Fibroblast of skin of right quadriceps (primary cell): Measurements from ENCODE around the gene CRABP2.

Experiments
- DNase-seq: peaks from one replicate; pipeline ENCODE4 v3.0.0-alpha.2; 2013

The CRABP2 gene

DNA sequence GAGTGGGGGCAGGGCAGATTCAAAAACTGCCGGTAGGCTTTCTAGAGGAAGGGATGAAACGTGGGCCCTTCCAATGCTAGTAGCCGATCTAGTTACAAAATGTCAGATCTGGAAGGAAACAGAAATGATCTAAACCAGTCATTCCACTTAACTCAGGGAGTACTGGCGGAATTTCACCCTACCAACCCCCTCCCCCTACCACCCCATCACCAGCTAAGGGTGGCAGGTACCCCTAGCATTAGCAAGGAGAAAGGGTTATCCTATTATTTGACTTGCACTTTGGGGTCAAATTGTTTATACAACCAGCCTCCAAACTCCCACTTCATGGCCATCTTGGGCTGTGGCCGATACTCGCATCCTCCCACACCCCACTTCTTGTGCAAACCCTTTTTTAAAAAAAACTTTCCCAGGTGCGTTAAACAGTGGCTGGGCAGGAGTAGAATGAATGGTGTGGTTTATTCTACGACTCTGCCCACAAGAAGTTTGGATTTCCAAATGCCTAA is 36.1 kb upstream of the CRABP2 start:
- no peak for DNase-seq

DNA sequence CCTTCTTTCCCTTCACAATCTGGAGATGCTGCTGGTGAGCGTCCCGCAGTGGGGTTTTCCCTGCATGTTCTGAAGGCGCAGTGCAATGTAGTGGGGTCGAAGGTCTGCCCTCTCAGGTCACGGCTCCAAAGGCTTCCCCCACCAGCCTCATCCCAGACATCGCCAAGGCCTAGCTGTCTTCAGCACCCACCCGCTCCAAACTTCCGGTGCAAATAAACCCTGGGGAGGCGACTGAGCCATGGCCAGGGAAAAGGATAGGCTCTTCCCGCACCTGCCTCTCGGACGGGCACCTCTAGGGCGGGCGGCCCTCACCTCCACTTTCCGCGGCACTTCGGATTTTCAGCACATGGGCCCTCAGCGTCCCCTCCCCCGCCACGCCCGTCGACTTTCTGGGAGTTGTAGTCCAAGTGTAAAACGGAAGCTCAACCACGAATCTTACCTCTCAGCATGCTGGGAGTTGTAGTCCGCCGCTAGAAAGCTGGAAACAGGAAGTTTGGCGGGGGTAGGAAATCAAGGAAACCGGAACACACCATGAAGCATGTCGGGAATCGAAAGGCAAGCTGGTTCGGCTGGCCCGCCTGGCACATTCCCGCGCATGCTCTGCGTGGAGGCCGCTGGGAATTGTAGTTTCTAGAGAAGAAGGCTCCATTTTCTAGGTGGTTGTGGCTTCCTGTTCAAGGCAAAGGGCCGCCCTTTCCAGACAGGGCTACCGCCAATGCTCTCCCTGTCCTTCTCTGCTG is 35.5 kb upstream of the CRABP2 start, which contains the start of gene MRPL24:
MRPL24 (minus strand) TSS at position 348 of the 740 bp plus-strand sequence. CDS start 2,384 bp downstream, outside the sequence.
- DNase-seq: peak; percentile 100

DNA sequence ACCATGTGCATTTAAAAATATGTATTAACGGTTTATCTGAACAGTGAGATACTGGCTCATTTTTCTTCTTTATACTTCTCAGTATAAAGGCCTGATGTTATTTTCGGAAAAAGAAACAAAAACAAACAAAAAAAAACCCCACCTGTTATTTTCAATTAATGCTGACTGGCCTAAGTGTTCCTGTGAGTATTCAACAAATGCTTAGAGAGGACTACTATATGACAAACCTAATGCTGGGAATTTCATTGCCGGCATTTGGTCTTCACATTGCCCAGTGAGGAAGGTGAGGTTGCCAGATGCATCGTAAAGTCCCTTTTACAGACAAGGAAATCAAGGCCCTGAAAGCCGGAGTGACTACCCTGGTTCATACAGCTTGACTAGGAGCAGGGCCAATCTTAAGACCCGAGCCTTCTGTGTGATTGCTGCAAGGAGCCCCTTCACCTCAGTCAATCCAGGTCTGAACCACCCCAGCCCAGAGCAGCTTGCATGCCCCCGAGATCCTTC is 34.9 kb upstream of the CRABP2 start:
- DNase-seq: no peak

DNA sequence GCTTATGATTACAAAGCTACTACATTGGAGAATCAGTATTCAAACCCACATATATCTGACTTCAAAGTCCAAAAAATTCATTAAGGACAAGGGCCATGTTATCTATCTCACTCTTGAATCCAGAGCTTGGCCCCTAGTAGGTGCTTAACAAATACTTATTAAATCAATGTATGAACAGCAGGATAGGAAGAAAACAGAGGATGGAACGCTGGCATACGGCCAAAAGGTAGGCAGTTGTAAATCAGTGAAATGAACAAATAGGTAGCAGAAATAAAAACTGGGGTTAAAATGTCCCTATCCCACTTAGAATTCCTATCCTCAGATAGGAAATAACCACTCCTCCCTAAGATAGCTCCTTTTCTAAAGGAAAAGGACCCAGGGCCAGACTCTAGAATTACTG is 33.5 kb upstream of the CRABP2 start:
- DNase-seq: no peak

DNA sequence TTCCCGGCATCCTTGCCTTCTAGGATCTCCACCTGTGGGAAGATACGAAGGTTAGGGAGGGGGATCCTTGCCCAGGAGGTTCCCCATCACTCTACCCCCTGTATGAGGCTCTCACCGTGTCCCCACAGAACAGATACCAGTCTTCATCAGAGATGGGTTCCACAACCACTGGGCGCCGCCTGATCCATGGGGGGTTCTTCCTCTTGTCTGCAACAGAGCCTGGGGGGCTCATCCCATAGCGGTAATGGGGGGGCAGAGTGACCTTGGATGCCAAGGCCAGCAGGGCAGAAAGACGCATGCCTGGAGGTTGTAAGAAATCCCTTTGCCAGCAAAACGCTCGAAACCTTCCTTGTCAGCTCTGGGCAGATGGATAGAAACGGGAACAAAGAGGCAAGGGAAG is 33.0 kb upstream of the CRABP2 start:
- no peak for DNase-seq

DNA sequence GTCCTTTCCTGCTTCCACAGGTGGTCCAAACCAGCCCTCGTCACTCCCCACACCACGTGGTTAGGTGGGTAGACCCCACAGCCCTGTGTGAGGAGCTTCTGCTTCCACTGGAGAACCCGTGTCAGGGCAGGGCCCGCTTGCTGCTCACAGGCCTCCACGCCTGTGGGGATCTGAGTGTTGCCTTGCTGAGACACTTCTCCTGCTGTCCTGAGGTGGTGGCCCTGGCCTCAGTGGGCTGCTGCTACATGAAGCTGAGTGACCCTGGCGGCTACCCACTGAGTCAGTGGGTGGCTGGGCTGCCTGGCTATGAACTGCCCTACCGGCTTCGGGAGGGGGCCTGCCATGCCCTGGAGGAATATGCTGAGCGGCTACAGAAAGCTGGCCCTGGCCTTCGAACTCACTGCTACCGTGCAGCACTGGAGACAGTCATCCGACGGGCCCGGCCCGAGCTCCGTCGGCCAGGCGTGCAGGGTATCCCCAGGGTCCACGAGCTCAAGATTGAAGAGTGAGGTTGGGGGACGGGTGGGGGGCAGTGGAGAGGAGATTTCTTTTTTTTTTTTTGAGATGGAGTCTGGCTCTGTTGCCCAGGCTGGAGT is 28.7 kb upstream of the CRABP2 start:
- DNase-seq: no peak

DNA sequence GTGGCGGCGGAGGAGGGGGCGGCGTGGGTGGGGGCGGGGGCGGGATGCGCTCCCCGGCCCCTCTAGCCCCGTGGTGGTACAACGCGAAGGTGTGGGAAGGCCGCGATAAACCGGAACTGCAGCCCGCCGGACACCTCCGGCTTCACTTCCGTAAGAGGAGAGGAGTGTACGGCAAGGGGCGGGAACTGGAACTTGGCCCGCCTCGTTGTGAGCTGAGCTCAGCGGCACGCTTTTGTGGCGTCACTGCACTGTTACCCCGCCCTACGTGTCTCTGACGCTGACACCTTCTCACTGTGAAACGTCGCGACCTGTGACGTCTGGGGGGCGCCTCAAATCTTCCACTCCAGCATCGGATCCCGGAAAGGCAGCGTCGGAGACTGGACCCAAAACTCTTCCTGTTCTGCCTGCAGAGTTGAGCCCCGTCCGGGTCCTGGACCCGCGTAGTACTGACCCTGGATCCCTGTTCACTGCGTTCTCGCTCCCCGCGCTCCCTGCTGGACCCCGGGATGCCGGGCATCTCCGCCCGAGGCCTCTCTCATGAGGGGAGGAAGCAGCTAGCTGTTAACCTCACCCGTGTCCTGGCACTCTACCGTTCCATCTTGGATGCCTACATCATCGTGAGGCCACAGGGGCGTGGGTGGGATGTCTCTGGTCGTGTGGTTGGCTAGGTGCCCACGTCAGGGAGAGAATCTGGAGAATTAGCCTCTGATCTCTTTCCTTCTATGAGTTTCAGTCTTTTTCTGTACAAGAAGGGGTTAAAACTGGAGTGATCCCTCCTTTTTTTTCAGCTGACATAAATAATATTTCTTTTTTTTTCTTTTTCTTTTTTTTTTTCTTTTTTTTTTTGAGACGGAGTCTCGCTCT is 23.4 kb upstream of the CRABP2 start, which contains the start of gene ISG20L2:
ISG20L2 (minus strand) TSS at position 168 of the 864 bp plus-strand sequence. CDS start 1,114 bp downstream, outside the sequence.
- DNase-seq: peak; percentile 97

DNA sequence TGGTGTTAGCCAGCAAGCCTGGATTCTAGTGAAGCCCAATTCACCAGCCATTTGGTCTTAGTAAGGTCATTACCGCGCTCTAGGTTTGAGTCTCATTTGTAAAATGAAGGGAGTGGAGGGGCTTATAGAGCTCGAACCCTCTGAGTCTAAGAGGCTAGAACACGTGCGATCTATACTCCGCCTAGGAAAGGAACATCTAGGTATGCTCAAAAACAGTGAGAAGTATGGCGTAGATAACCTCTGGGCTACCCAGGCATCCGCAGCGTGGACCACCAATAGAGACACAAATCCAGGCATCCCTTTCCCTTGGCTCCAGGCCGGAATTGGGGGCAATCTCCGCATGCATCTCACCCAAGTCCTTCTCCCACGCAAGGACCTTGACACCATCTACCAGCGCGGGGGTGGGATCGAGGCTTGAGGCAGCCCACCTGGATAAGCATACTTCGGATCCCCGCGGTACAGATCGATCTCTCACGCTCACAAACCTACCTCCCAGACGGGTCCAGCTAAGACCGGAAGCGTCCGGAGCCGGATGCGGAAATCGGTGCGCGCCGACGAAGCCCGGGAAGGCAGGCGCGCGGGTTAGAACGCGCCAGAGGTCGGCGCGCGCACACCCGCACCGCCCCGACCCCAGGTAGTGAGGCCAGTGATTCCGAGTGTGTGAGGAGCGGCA is 22.7 kb upstream of the CRABP2 start, which contains the start of gene METTL25B:
METTL25B (plus strand) TSS at position 544 of the 673 bp plus-strand sequence. CDS start 636 bp downstream, outside the sequence.
- peak; percentile 76 for DNase-seq

DNA sequence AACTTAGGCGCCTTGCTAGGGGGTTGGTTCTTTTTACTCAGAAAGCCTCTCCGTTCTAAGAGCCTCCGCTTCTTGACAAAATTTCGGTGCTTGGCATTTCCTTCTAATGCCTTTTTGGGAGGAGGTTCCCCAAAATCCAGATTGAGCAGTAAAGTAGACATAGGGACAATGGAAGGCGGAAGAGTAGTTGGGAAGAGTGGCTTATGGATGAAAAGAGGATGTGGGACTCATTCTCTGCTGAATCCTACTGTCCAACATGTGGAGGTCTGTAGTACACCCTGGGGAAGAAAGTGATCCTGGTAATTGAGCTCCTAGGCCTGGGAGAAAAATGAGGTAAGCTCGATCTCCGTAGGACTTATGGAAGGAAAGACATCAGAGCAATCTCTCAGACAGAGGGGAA is 22.1 kb upstream of the CRABP2 start:
- no peak for DNase-seq

DNA sequence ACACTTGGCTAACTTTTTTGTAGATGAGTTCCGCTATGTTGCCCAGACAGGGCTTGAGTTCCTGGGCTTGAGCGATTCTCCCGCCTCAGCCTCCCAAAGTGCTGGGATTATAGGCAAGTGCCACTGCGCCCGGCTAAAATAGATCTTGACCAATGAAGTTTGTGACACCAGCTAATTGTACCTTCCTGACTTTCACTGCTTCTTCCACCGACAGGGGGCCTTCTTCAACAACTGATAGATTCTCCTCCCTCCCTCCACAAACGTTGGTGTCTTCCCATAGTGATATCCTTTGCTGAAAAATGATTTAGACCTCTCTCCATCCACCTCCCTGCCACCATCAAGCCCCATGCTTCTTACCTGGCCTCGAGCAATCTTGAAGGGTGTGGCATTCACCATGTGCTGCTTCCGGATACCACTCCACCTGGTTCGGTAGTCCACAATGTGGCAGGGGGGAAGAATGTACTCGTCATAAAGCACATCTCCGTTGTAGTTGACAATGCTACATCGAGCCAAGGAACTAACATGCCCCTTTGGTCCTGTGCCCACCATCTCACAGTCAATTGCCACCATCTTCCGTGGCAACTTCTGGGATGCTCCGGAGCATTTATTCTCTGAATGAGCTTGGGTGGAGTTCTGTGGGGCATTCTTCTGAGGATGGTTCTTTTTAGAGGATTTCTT is 21.3 kb upstream of the CRABP2 start:
- DNase-seq: peak; percentile 64

DNA sequence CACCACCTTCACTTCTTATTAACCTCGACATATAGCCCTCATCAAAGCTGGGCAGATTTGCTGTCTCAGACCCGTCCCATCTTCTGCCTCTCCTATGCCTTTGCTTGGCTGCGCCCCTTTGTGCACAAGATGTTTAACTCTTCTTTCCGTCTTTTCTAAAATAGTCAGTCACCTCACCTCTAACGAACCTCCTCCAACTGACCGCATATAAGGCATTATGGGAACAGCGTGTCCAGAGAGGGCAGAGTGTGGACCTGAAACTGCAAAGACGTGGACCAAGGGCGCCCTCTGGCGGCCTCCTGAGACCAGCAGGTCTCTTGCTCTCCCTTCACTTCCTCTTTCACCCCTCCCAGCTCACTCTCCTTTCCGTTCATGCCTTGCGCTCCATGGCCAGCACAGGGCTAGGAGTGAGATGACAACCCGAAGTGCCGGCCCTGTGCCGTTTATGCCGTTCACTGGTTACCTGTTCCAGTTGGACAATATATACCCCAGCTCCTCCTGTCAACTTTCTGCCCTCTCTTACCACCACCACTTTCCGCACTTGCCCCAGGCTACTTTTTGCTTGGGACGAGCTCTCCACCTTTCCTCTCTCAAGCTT is 20.4 kb upstream of the CRABP2 start:
- peak; percentile 77 for DNase-seq

DNA sequence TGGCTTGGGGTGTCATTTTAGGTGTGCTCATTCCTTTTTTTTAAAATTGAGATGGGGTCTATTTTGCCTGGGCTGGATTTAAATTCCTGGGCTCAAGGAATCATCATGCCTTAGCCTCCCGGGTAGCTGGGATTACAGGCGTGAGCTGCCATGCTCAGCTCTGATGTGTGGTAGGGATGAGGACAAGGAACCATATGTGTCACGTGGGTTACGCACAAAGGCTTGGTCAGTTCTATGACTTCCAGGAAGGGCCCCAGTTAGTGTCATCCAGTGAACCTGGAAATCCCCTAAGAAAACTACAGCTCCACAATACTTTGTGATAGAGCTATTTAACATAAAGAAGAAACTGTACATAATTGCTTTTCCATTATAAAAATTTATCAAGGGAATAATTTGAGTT is 16.2 kb upstream of the CRABP2 start:
- no peak for DNase-seq

DNA sequence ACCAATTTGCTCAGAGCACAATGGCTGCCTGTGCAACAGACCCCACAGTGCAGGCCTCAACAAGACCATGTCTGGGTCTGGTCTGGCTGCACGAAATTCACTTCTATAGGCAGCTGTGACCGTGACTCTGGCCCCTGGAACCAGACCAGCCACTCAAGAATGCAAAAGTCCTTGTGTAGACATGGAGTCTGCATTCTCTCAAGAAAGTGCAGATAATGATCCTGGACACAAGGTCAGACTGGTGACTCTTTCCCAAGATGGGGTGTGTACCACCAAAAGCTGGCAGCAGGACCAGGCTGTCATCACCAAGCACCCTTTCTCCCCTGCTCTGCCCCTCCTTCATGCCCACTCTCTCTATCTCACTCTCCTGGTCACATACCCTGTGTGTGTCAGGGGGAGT is 15.7 kb upstream of the CRABP2 start:
- no peak for DNase-seq

DNA sequence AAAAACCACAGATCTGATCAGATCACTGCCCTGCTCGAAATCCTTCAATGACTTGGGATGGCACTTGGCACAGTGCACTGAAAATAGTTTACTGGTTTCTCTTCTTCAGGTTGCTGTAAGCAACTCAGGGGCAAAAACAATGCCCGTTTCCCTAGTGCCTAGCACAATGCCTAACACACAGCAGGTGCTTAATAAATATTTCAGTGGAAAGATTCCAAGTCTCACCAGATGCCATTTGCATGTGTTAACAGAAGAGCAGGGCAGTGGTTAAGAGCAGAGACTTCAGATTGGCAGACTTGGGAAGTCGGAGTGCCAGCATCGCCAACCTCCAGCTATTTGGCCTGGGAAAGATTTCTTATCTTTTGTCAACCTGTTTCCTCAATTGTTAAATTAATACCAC is 12.0 kb upstream of the CRABP2 start:
- no peak for DNase-seq

DNA sequence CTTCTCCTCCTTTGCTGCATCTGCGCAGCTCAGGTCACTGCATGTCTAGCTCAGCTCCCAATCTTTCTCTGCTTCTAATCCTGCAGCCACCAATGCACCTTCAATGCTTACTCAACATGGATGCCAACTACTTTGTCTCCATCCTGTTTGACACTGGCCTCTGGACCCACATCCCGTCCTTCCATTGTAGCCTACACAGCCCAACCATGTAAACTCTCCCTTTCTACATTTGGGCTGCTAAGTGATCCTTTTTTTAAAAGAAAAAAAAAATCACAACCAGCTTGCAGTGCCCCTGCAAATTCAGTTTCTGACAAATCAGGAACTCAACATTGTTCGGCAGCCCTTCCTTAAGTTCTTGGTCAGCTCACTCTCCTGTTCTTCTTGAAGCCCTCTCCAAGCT is 9.4 kb upstream of the CRABP2 start:
- DNase-seq: no peak

DNA sequence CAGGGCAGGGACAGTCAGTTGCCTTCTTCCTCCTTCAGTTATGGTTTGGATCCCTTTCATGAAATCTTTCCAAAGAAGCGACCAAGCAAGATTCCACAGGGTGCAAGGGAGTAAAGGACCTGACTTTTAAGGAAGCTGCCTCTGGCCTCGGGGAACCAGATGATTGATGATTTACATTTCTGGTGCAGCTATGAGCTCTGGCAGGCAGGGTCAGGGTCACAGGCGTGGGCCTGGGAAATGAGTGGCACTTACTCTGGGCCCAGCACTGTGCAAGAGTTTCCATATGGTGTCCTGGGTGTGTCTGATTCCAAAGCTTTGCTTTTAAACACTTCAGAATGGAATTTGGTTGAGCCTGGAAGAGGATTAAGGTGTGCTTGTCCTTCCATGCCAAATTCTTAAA is 7.2 kb upstream of the CRABP2 start:
- no peak for DNase-seq

DNA sequence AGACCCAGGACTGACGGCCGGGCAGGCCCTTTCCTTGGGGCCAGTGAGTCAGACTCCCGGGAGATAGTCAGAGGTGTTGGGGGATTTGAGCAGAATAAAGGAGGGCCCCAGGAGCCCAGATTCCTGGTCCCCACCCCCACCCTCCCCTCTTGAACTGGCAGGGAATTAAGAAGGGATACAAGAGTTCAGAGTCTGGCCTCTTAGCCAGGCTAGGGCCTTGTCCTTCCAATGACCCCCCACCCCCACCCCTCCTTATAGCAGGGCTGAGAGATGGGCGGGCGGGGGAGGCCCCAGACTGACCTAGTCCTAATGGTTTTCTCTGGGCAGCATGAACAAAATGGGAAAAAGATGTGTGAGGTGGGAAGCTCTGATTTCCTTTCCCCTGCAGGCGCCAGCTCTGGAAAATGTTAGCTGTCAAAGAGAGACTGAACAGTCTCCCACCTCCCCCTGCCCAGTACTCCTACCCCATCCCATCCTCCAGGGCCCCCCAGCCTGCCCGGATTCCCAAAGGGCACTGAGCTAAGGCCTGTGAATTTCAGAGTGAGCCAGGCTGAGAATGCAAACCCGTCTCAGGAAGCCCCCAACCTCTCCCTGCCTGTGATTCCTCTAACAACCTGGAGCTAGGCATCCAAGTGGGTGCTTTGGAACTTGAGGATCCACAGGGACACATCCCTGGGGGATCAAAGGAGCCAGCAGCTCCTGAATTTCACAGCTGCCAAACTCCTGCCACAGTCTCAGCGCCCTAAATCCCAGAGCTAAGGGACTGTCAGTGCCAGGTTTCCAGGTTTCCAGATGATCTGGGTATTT is 5.8 kb upstream of the CRABP2 start:
- DNase-seq: peak; percentile 52

DNA sequence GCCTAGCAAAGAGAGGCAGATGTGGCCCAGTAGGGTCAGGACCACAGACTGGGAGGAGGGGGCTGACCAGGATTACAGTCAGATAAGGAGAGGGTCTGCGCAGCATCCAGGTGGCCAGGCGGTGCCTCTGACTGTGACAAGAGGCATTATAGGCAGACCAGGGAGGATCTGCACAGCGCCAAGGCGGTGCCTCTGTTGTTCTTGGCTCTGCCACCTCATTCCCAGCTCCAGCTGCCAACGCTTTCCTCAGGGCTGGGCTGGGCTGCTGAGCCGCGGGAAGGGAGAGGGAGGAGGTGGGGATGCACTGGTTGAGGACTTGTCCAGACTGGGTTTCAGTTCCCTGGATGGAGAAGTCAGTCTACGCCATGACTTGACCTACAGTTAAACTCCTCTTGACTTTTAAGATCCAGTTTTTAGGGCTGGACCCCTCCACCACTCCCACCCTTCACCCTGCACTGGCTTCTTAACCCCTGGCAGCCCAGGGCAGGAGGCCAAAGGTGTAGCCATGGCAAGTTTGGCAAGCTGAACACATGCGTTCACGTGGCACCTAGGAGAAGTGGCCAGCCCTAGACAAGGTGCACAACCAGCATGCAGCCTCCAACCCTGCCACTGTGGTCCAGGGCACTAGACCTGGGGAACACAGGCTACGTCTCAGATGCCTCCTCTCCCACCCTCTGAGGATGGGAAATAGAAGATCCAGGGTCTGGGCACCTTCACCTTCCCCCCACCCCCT is 4.5 kb upstream of the CRABP2 start:
- DNase-seq: peak; percentile 48

DNA sequence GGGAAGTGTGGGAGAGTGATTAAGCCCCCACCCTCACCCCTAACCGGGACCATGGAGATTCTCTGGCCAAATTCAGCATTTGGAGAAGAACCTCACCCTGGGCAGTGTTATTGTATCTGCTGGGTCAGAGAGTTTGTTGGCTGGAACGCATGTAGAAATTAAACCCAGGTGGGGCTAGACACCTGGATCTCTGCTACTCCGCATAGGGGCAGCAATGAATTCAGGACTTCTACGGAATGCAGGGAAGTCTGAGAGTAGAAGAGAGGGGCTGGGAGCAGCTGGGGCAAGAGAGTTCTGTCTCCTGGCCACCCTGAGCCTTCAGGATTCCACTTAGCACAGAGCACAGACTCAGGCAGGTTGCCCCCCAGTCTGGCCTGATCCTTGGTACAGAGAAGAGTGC is 3.6 kb upstream of the CRABP2 start:
- no peak for DNase-seq

DNA sequence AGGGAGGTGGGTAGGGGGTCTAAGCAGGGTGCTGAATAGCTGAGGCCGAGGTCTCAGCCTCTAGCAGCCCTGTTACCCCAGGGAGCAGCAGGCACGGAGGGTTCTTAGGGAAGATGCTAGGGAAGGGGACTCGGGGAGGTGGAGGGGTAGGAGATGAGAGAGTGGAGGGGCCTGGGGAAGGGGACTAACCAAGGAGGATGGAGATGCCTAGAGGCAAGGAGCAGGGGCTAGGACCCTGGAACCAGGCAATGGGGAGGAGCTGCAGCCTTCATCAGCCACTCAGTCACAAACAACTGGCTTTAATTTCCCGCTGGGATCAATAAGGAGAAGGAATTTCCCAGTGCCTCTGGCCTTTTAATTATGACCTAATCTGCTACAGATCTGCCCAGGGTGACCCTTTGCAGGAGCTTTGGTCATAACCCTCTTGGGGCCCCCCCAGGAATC is 2.9 kb upstream of the CRABP2 start:
- DNase-seq: peak; percentile 44
